ENCODE measurements around the gene ZCCHC24. TPM values are rescaled to one million over a fixed set of nuclear protein-coding genes. Genes with fewer than 3 reads are reported as not detected.

ZCCHC24 gene
- total RNA-seq, 1 experiment from 2014 or later, result 3.8 TPM

DNA sequence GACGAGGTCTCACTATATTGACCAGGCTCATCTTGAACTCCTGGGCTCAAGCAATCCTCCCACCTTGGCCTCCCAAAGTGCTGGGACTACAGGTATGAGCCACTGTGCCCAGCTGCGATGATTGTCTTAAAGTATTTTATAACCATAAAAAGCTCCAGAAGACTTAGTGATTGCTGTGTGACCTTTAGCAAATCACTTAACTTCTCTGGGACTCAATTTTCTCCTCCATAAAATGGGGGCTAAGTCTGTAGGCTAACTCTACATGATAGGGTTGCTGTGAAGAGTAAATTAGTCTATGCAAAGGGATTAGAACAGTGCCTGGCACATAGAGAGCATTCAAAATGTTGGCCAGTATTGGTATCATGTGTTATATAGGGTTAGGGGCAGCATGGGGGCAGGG is 55.4 kb downstream of the ZCCHC24 start:
- no peak overlapping the region for H3K4me3 Mint-ChIP-seq
- no CpG with 5 or more reads among the region's 2 CpGs for WGBS (ENCODE audit: extremely low coverage, insufficient read length, low lambda C conversion rate)
- H3K4me2 ChIP-seq (ENCODE audit: insufficient read depth, insufficient read length, low read length), result no peak overlapping the region

More for the DNA sequence above, 55.4 kb downstream of the ZCCHC24 start:
- Histone ChIP-seq H3K4me1 (ENCODE audit: insufficient read depth, low read length) (no peaks in the 10 kb centered on the region), H3K79me2 (ENCODE audit: insufficient read depth, low read length) (no peaks in the 10 kb centered on the region), H3K79me1 (ENCODE audit: insufficient read depth, low read depth, low read length, poor library complexity, severe bottlenecking) (no peaks in the 10 kb centered on the region), H3K56ac (ENCODE audit: insufficient read length, low read depth, low read length) (no peak overlapping the region), H3K9ac (ENCODE audit: extremely low read depth, insufficient read length, low read length) (no peak overlapping the region), H2AK5ac (ENCODE audit: insufficient read length, low read length) (no peak overlapping the region), H3K27ac (ENCODE audit: insufficient read length, low read depth, low read length) (no peak overlapping the region), H2AFZ (ENCODE audit: low read length) (no peak overlapping the region), H3K14ac (ENCODE audit: insufficient read depth, low read length) (no peak overlapping the region), H3K27me3 (ENCODE audit: insufficient read depth, low read length) (no peaks in the 10 kb centered on the region), H2BK15ac (ENCODE audit: low read depth, low read length) (no peak overlapping the region), H4K91ac (ENCODE audit: insufficient read length, low read depth, low read length) (no peak overlapping the region), H3K23me2 (ENCODE audit: insufficient read length, low read depth, low read length, poor library complexity, severe bottlenecking) (no peaks in the 10 kb centered on the region), H3K23ac (ENCODE audit: insufficient read length, low read depth, low read length) (no peak overlapping the region), H2BK120ac (ENCODE audit: low read depth, low read length, poor library complexity, severe bottlenecking) (no peak overlapping the region), H2BK12ac (ENCODE audit: insufficient read length, low read depth, low read length) (no peak overlapping the region), H3K4ac (ENCODE audit: low read depth, low read length) (no peak overlapping the region), H3T11ph (ENCODE audit: low read length) (no peak overlapping the region), H3K9me3 (ENCODE audit: control insufficient read depth, low read depth, low read length) (no peaks in the 10 kb centered on the region), H3K18ac (ENCODE audit: insufficient read length, low read depth, low read length) (no peak overlapping the region), H4K8ac (replicated peaks; ENCODE audit: insufficient read length, low read depth, low read length) (no peak overlapping the region), H4K20me1 (ENCODE audit: control insufficient read depth, insufficient read depth, insufficient read length) (no peaks in the 10 kb centered on the region), H4K5ac (ENCODE audit: insufficient read length, low read depth, low read length) (no peak overlapping the region), H2BK5ac (ENCODE audit: insufficient read length, low read length) (no peak overlapping the region), H2BK20ac (ENCODE audit: low read depth, low read length, poor library complexity, severe bottlenecking) (no peak overlapping the region)
- TF ChIP-seq, protein P1, sequence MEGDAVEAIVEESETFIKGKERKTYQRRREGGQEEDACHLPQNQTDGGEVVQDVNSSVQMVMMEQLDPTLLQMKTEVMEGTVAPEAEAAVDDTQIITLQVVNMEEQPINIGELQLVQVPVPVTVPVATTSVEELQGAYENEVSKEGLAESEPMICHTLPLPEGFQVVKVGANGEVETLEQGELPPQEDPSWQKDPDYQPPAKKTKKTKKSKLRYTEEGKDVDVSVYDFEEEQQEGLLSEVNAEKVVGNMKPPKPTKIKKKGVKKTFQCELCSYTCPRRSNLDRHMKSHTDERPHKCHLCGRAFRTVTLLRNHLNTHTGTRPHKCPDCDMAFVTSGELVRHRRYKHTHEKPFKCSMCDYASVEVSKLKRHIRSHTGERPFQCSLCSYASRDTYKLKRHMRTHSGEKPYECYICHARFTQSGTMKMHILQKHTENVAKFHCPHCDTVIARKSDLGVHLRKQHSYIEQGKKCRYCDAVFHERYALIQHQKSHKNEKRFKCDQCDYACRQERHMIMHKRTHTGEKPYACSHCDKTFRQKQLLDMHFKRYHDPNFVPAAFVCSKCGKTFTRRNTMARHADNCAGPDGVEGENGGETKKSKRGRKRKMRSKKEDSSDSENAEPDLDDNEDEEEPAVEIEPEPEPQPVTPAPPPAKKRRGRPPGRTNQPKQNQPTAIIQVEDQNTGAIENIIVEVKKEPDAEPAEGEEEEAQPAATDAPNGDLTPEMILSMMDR (conservative IDR thresholded peaks at IDR 0.05), result no peak
- DNase-seq, result no peak
- H3K27ac Mint-ChIP-seq, result no peak overlapping the region
- H3K9me3 Mint-ChIP-seq, result no peaks in the 10 kb centered on the region
- H3K4me1 Mint-ChIP-seq, result peaks cover 0 to 3% of the 10 kb centered on the region in 2 experiments; a peak in 1 of 4 replicates
- H3K36me3 Mint-ChIP-seq (ENCODE audit: insufficient read depth in 1 of 3, low read depth in 3 of 3), result no peaks in the 10 kb centered on the region; a peak in 2 of 7 replicates
- H3K27me3 Mint-ChIP-seq (ENCODE audit: low read depth), result peaks cover 3% of the 10 kb centered on the region
